Liver (tissue), 9 donors: ENCODE data around the gene ZBED3. TPM values are rescaled to one million over a fixed set of nuclear protein-coding genes. Genes with fewer than 3 reads are reported as not detected.

Source experiments
- DNase-seq: peaks from one replicate; pipeline ENCODE4 v3.0.0-alpha.2; 2017; ENCODE audit warnings: low spot score
- H3K27ac ChIP-seq, 2 donors: one replicate each; pipeline ENCODE4 v1.7.0; 2013; ENCODE audit warnings: inconsistent platforms in 2 of 2, low read length in 2 of 2, control low read depth in 1 of 2, low read depth in 1 of 2, mild to moderate bottlenecking in 1 of 2
- H3K27me3 ChIP-seq, 4 donors: one replicate each; pipeline versions ENCODE4 v1.6.1 to v1.7.0; 2013; ENCODE audit warnings: low read length in 3 of 4, inconsistent platforms in 1 of 4, mild to moderate bottlenecking in 1 of 4, moderate library complexity in 1 of 4; ENCODE audit not compliant: control insufficient read depth in 4 of 4, insufficient read depth in 4 of 4
- H3K36me3 ChIP-seq, 4 donors: one replicate each; pipeline versions ENCODE4 v1.6.1 to v1.7.0; 2013; ENCODE audit warnings: low read length in 3 of 4, mild to moderate bottlenecking in 3 of 4, low read depth in 1 of 4, moderate library complexity in 1 of 4; ENCODE audit not compliant: control insufficient read depth in 4 of 4, insufficient read depth in 3 of 4
- H3K4me1 ChIP-seq, 4 donors: one replicate each; pipeline versions ENCODE4 v1.6.1 to v1.7.0; 2013; ENCODE audit warnings: low read length in 3 of 4, mild to moderate bottlenecking in 3 of 4, moderate library complexity in 1 of 4; ENCODE audit not compliant: control insufficient read depth in 4 of 4, insufficient read depth in 4 of 4
- H3K4me3 ChIP-seq, 3 donors: one replicate each; pipeline versions ENCODE4 v1.6.1 to v1.7.0; 2013; ENCODE audit warnings: low read length in 3 of 3, control low read depth in 1 of 3, low read depth in 1 of 3, mild to moderate bottlenecking in 1 of 3
- H3K9ac ChIP-seq, 2 donors: one replicate each; pipeline ENCODE4 v1.7.0; 2013; ENCODE audit warnings: low read length in 2 of 2, mild to moderate bottlenecking in 2 of 2, moderate library complexity in 2 of 2, control low read depth in 1 of 2, low read depth in 1 of 2
- H3K9me3 ChIP-seq, 4 donors: one replicate each; pipeline versions ENCODE4 v1.6.1 to v1.7.0; 2013; ENCODE audit warnings: low read length in 3 of 4; ENCODE audit not compliant: control insufficient read depth in 4 of 4
- EGR1 ChIP-seq, 2 donors: IDR thresholded peaks; 2 replicates each; pipeline ENCODE4 v1.6.1; 2016 to 2018; ENCODE audit warnings: antibody characterized with exemption in 2 of 2, low read depth in 2 of 2
- FOXA1 ChIP-seq: IDR thresholded peaks from 2 replicates; pipeline ENCODE4 v1.6.1; 2016; ENCODE audit warnings: antibody characterized with exemption
- FOXA2 ChIP-seq: IDR thresholded peaks from 2 replicates; pipeline ENCODE4 v1.6.1; 2016; ENCODE audit warnings: antibody characterized with exemption
- GABPA ChIP-seq, 2 donors: IDR thresholded peaks in 1 of 2; conservative IDR thresholded peaks in 1 of 2; 2 replicates each; pipeline ENCODE4 v1.6.1; 2016; ENCODE audit warnings: antibody characterized with exemption in 2 of 2, mild to moderate bottlenecking in 1 of 2, moderate library complexity in 1 of 2
- HNF4A ChIP-seq, 2 donors: conservative IDR thresholded peaks; 2 replicates each; pipeline ENCODE4 v1.6.1; 2016; ENCODE audit warnings: antibody characterized with exemption in 2 of 2, mild to moderate bottlenecking in 2 of 2
- HNF4G ChIP-seq: IDR thresholded peaks from 2 replicates; pipeline ENCODE4 v1.6.1; 2016; ENCODE audit warnings: antibody characterized with exemption
- JUND ChIP-seq, 2 donors: IDR thresholded peaks; 2 replicates each; pipeline ENCODE4 v1.6.1; 2016; ENCODE audit warnings: antibody characterized with exemption in 2 of 2
- NR2F2 ChIP-seq: IDR thresholded peaks from 2 replicates; pipeline ENCODE4 v1.6.1; 2016; ENCODE audit warnings: antibody characterized with exemption
- RAD21 ChIP-seq, 2 donors: IDR thresholded peaks; 2 replicates each; pipeline ENCODE4 v1.6.1; 2016; ENCODE audit warnings: antibody characterized with exemption in 2 of 2, mild to moderate bottlenecking in 2 of 2
- REST ChIP-seq: IDR thresholded peaks from 2 replicates; pipeline ENCODE4 v1.6.1; 2016; ENCODE audit warnings: antibody characterized with exemption, mild to moderate bottlenecking
- RXRA ChIP-seq, 2 donors: IDR thresholded peaks; 2 replicates each; pipeline ENCODE4 v1.6.1; 2017 to 2018; ENCODE audit warnings: antibody characterized with exemption in 2 of 2, mild to moderate bottlenecking in 1 of 2
- SP1 ChIP-seq: IDR thresholded peaks from 2 replicates; pipeline ENCODE4 v1.6.1; 2018; ENCODE audit warnings: antibody characterized with exemption, mild to moderate bottlenecking
- TAF1 ChIP-seq: conservative IDR thresholded peaks from 2 replicates; pipeline ENCODE4 v1.6.1; 2016; ENCODE audit warnings: antibody characterized with exemption, mild to moderate bottlenecking
- YY1 ChIP-seq: IDR thresholded peaks from 2 replicates; pipeline ENCODE4 v1.6.1; 2016; ENCODE audit warnings: antibody characterized with exemption, mild to moderate bottlenecking
- ZBTB33 ChIP-seq: IDR thresholded peaks from 2 replicates; pipeline ENCODE4 v1.6.1; 2016; ENCODE audit warnings: antibody characterized with exemption
- WGBS: extraction: QIAGEN DNeasy Blood & Tissue Kit; methylation state at CpG from one replicate; pipeline ENCODE4 v1.1.7; 2013; 5-methylcytosine and 5-hydroxymethylcytosine counted together
- polyA plus RNA-seq, 2 donors: library from polyadenylated mRNA; stranded (reverse) in 1 of 2; unstranded in 1 of 2; fragments of 200-250 nt in 1 of 2; fragments of >200 nt in 1 of 2; fragmentation: Nextera tagmentation in 1 of 2; extraction: Ambion mirVana in 1 of 2; gene quantifications; one replicate each; pipeline versions ENCODE4 v1.2.1 to v1.2.3, GENCODE V29; 2013 to 2015
- total RNA-seq, 2 donors: library from RNA; depleted of rRNA; stranded (reverse); fragments of >200 nt; gene quantifications; one replicate each; pipeline ENCODE4 v1.2.3, GENCODE V29; 2014
- TF ChIP-seq, protein P1 (sequence below): IDR thresholded peaks from 2 replicates; pipeline ENCODE4 v1.6.1; 2016; ENCODE audit warnings: antibody characterized with exemption
- TF ChIP-seq, protein P2 (sequence below): IDR thresholded peaks from 2 replicates; pipeline ENCODE4 v1.6.1; 2016; ENCODE audit warnings: antibody characterized with exemption
- TF ChIP-seq, protein P3 (sequence below): fragments of 150-350 bp; IDR thresholded peaks from 2 replicates; pipeline ENCODE4 v1.5.1; 2017; ENCODE audit warnings: improper control_type of control experiment, low read depth, low read length; ENCODE audit not compliant: missing input control
- donor health status: healthy.
- donor health status: healthy.
- donor health status: healthy.
- donor health status: healthy.
- donor health status: healthy.

ZBED3 gene
- total and polyA plus RNA-seq, 4 donors: 2.1 to 5.2 (median 4.0) TPM

DNA sequence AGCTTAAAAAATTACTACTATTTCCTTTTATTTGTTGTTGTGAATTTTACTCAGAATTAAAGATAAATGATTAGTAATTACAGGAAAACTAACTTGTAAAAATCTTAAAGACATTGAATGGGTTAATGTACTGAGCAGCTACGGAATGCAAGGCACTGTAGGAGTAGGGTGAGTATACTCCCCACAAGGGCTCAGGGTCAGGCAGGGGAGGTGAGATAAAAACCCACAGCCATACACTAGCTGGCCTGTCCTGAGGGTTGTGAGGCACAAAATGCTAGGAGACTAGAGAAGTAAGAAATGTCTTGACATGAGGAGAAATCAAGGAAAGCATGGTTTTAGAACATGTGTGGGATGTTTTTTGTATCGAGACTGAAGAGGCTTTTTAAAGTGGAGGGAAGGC lies 13.4 kb downstream of the ZBED3 start:
- WGBS: 88% methylated on average over 2 of the region's 2 CpGs
- Histone ChIP-seq H3K27ac (no peak overlapping the region), H3K27me3 (no peaks in the 10 kb centered on the region), H3K4me3 (no peak overlapping the region), H3K9me3 (no peaks in the 10 kb centered on the region), H3K36me3 (peaks cover 0 to 9% (median 6%) of the 10 kb centered on the region in 4 donors), H3K9ac (no peak overlapping the region), H3K4me1 (peaks cover 0 to 6% (median 0%) of the 10 kb centered on the region in 4 donors)
- no peak for DNase-seq
- TF ChIP-seq, protein P1, sequence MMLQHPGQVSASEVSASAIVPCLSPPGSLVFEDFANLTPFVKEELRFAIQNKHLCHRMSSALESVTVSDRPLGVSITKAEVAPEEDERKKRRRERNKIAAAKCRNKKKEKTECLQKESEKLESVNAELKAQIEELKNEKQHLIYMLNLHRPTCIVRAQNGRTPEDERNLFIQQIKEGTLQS: no peak
- TF ChIP-seq SP1: no peak
- no peak for TF ChIP-seq HNF4G
- TF ChIP-seq HNF4A (conservative IDR thresholded peaks at IDR 0.05): no peak
- TF ChIP-seq EGR1 (IDR thresholded peaks at IDR 0.05; ENCODE audit: low read depth in 2 of 2): no peak
- no peak for TF ChIP-seq REST
- no peak for TF ChIP-seq TAF1
- TF ChIP-seq YY1: no peak
- TF ChIP-seq RAD21 (IDR thresholded peaks at IDR 0.05): no peak
- no peak for TF ChIP-seq FOXA1
- TF ChIP-seq, protein P2, sequence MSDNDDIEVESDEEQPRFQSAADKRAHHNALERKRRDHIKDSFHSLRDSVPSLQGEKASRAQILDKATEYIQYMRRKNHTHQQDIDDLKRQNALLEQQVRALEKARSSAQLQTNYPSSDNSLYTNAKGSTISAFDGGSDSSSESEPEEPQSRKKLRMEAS: no peak
- TF ChIP-seq NR2F2: no peak
- TF ChIP-seq FOXA2: no peak
- no peak for TF ChIP-seq RXRA (IDR thresholded peaks at IDR 0.05)
- no peak for TF ChIP-seq JUND (IDR thresholded peaks at IDR 0.05)
- TF ChIP-seq, protein P3, sequence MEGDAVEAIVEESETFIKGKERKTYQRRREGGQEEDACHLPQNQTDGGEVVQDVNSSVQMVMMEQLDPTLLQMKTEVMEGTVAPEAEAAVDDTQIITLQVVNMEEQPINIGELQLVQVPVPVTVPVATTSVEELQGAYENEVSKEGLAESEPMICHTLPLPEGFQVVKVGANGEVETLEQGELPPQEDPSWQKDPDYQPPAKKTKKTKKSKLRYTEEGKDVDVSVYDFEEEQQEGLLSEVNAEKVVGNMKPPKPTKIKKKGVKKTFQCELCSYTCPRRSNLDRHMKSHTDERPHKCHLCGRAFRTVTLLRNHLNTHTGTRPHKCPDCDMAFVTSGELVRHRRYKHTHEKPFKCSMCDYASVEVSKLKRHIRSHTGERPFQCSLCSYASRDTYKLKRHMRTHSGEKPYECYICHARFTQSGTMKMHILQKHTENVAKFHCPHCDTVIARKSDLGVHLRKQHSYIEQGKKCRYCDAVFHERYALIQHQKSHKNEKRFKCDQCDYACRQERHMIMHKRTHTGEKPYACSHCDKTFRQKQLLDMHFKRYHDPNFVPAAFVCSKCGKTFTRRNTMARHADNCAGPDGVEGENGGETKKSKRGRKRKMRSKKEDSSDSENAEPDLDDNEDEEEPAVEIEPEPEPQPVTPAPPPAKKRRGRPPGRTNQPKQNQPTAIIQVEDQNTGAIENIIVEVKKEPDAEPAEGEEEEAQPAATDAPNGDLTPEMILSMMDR: no peak

DNA sequence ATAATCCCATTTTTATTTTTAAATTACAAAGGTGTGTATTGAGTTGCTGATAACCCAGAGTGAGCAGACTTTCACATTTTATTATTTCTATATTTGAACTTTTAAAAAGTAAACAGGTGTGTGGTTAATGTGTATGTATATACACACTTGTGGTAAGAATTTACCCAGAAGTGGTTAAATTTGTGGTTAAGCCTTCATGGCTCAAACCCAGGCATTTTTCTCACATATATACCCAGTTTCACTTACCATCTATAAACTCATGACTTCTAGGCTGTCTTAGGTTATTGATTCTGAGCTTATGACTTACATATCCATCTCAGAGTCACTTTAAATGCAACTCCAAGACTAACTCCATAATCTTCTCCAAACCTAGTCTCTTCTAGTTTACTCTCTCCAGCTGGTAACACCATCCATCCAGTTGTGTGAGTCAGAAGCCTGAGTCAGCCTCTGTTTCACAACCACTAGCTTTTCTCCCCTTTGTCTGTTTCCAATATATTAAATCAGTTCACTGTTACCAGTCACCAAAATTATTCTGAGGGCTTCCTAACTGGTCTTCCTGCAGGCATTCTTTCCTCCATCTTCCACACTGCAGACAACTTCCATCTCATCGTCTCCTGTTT lies 20.2 kb downstream of the ZBED3 start:
- Histone ChIP-seq H3K9me3 (no peaks in the 10 kb centered on the region), H3K4me1 (no peaks in the 10 kb centered on the region), H3K9ac (no peak overlapping the region), H3K27ac (no peak overlapping the region), H3K36me3 (peaks cover 0 to 22% (median 8%) of the 10 kb centered on the region in 4 donors), H3K27me3 (no peaks in the 10 kb centered on the region), H3K4me3 (no peak overlapping the region)
- 90% methylated on average over 1 of the region's 1 CpG for WGBS
- no peak for DNase-seq
- TF ChIP-seq TAF1: no peak
- TF ChIP-seq HNF4A (conservative IDR thresholded peaks at IDR 0.05): no peak
- TF ChIP-seq HNF4G: no peak
- TF ChIP-seq, protein P3: no peak
- no peak for TF ChIP-seq NR2F2
- no peak for TF ChIP-seq GABPA (IDR thresholded peaks at IDR 0.05 in 1 of 2, conservative IDR thresholded peaks at IDR 0.05 in 1 of 2)
- TF ChIP-seq ZBTB33: no peak
- TF ChIP-seq, protein P1: no peak
- TF ChIP-seq YY1: no peak
- no peak for TF ChIP-seq FOXA1
